Adipose tissue (tissue), 3 donors: ENCODE measurements around the gene CABLES1. TPM values are rescaled to one million over a fixed set of nuclear protein-coding genes. Genes with fewer than 3 reads are reported as not detected.

Experiments used
- H3K27ac ChIP-seq: one replicate; pipeline ENCODE4 v1.5.1; 2013; ENCODE audit warnings: low read depth, low read length
- WGBS, 3 donors: extraction: QIAGEN DNeasy Blood & Tissue Kit; methylation state at CpG; one replicate each; pipeline ENCODE4 v1.1.7; 2013; 5-methylcytosine and 5-hydroxymethylcytosine counted together
- polyA plus RNA-seq, 3 donors: library from polyadenylated mRNA; stranded (reverse); fragments of 200-250 nt; gene quantifications; one replicate each; pipeline ENCODE4 v1.2.3, GENCODE V29; 2013
- donor health status: healthy with polysubstance abuse.
- donor health status: Bipolar disorder and iron deficiency.
- donor health status: healthy.

The CABLES1 gene
- polyA plus RNA-seq, 3 donors = 5.8 to 25.3 (median 18.7) TPM

- WGBS, 3 donors = 42 to 96% (median 95%) methylated on average over 6 of the region's 6 CpGs
- no peak overlapping the region for H3K27ac ChIP-seq
Observed at GRCh38 chr18:23178661-23179081, 43.4 kb downstream of the CABLES1 start.

GRCh38 chr18:23179416-23179815 lies 44.1 kb downstream of the CABLES1 start:
- 79 to 88% (median 85%) methylated on average over 6 of the region's 6 CpGs for WGBS, 3 donors
- H3K27ac ChIP-seq = no peak overlapping the region

GRCh38 chr18:23181547-23181946 lies 46.3 kb downstream of the CABLES1 start:
- no peak overlapping the region for H3K27ac ChIP-seq

GRCh38 chr18:23182606-23183005 lies 47.3 kb downstream of the CABLES1 start:
- no peak overlapping the region for H3K27ac ChIP-seq
- WGBS, 3 donors = 86 to 92% (median 92%) methylated on average over 9 of the region's 9 CpGs

DNA sequence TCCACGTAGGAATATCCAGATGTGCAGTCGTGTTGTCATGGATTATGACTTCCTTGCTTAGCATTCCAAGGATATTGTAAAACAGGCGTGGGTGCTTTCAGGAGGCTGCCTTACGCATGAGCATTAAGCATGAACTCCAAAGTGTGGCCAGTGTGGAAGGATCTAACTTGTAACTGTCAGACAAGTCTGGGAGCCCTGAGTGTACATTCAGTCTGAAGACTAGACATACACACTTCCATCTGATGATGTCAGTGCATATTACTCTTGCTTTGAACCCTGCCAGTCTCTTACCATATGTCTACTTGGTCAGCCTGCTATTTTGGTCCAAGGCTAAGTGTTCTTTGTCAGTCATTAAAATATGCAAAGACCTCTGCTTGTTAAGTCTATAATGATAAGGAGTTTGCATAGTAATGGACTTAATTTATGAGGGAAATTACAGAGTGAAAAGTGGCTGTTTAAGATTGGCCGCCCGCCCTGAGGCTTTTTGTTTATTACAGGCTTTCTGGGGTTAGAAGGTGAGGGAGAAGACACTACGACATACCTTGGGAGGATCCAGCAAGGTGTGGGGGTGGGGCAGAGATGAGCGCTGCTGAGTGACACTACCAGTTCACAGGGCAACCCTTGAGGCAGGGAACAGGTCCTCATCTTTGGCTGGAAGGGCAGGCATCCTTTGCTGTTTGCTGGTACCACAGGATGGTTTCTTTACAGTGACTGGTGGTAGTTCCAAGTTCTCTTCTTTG lies 48.3 kb downstream of the CABLES1 start:
- 78 to 90% (median 79%) methylated on average over 8 of the region's 8 CpGs for WGBS, 3 donors
- H3K27ac ChIP-seq = no peak overlapping the region

DNA sequence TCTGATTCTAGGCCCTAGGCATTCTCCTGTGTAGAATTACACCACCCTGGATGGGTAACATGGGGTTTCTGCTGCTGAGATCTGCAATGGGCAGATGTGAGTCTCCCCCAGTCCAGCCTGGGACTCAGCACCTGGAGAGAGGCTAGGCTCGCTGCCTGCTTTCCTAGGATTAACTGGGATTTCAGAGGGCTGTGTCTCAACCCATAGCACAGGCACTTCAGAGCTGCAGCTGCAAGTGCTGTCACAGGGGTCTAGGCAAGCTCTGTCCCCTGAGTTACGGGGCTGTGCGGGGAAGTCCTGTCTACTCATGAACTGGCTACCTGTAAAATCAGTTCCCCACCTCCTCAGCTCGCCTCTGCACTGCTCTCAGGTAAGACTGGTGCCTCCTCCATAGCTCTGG lies 51.5 kb downstream of the CABLES1 start:
- 92 to 100% (median 94%) methylated on average over 4 of the region's 4 CpGs for WGBS, 3 donors
- H3K27ac ChIP-seq = no peak overlapping the region

DNA sequence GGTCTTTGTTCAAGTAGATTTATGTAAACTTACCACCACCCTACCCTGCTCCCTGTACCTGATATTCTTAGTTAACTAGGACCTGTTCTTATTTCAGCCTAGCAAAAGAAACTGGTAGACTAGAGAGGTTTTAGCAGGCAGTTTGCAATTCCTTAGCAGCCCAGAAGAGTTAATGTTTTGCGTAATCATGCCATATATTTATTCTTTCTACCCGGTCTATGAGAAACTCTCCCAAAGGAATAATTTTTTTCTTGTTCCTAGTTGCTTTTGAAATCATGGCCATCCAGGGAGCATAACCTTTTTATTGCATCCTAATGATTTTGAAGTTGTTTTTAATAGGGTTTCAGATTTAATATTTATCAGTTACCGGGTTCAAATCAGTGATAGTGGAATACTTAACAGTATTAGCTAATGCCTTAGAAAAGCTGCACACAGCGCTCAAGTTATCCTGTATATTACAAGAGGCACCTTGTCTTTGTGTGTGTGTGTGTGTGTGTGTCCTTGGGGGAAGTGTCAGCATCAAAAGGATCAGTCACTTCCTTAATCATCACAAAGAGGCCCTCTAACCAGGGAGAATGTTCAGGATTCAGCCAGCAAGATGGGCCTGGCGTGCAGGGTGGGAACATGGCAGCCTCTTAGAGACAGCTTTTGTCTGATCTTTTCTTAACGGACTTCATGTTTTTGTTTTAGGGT lies 52.9 kb downstream of the CABLES1 start:
- H3K27ac ChIP-seq = no peak overlapping the region
- 69 to 83% (median 80%) methylated on average over 6 of the region's 6 CpGs for WGBS, 3 donors

DNA sequence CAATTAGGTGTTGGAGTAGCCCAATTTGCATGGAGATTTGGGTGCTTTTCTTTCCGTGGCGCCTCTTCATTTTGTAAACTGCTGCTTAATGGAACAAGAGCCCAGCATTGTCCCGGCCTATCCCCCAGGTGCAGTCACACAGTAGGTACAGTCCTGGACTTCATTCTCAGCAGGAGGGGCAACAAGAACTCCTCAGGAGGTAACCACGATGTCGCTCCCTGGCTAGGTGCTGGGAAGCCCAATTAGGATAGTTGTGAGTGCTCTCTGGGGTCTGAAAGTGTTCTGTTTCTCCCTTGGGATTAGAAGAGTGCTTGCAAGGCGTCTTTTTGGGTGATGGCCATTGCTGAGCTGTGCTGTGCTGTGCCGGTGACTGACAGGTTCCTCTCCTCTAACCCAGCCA lies 53.8 kb downstream of the CABLES1 start:
- WGBS, 3 donors = 91 to 95% (median 93%) methylated on average over 7 of the region's 7 CpGs
- H3K27ac ChIP-seq = no peak overlapping the region

DNA sequence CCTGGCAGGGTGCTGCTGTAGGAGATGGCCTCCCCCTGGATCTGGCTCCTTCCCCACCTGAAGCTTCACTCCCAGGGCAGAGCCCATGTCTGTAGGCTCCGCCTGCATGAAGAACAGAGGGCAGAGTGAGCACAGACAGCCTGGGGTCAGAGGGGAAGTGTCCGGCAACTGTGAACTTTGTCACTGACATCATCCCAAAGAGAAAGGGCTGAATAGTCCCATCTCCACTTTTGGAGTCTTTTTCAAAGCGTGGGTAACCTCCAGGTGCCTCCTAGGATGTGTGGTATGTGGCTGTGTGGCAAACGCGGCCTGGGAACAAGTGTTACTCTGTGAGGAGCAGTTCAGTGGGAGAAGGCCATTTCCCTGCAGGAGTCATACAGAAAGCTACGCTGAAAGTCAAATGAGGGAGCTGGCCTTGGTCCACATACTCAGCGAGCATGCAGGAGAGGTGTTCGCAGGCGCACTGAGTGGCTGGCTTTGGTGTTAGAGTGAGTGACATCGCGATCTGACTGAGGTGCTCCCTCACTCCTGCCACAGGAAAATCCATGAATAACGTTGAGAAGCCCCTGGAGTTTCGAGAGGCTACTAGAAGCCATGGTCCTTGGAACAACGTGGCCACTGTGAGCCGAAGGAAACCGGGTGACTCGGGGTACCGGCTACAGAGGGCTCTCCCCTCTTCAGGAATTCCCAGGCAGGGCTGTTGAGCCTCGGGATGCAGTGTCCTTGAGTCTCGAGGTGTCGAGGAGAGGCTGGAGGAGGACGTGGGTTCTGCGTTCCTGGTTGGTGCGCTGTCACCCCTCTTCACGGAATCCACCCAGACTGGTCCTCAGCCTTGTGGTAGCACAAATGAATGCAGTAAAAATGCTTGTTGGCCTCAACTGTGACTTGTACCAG lies 54.7 kb downstream of the CABLES1 start:
- 85 to 93% (median 91%) methylated on average over 25 of the region's 25 CpGs for WGBS, 3 donors
- no peak overlapping the region for H3K27ac ChIP-seq

DNA sequence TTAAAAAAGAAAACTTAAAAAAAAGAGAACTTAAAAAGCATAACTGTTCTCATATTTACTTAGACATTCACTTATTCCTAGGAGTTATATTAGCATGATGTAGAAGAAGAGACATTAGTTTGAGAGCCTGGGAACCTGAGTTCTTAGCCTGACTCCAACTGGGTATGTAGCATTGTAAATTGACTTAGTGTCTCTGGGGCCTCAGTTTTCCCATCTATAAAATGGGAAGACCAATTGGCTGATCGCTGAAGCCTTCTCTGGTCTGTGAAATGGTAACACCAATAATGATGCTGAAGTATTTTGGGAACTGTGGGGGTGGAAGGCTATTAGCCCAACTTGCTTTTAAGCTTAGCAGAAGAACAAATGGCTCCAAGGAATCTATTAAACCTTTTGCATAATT lies 55.9 kb downstream of the CABLES1 start:
- H3K27ac ChIP-seq = no peak overlapping the region
- 95 to 100% (median 100%) methylated on average over 1 of the region's 1 CpG for WGBS, 3 donors

- 65 to 86% (median 74%) methylated on average over 2 of the region's 2 CpGs for WGBS, 3 donors
- no peak overlapping the region for H3K27ac ChIP-seq
Observed at GRCh38 chr18:23193742-23194141, 58.5 kb downstream of the CABLES1 start.

GRCh38 chr18:23194155-23194996 lies 59.1 kb downstream of the CABLES1 start:
- 66 to 84% (median 67%) methylated on average over 14 of the region's 14 CpGs for WGBS, 3 donors
- H3K27ac ChIP-seq = no peak overlapping the region

DNA sequence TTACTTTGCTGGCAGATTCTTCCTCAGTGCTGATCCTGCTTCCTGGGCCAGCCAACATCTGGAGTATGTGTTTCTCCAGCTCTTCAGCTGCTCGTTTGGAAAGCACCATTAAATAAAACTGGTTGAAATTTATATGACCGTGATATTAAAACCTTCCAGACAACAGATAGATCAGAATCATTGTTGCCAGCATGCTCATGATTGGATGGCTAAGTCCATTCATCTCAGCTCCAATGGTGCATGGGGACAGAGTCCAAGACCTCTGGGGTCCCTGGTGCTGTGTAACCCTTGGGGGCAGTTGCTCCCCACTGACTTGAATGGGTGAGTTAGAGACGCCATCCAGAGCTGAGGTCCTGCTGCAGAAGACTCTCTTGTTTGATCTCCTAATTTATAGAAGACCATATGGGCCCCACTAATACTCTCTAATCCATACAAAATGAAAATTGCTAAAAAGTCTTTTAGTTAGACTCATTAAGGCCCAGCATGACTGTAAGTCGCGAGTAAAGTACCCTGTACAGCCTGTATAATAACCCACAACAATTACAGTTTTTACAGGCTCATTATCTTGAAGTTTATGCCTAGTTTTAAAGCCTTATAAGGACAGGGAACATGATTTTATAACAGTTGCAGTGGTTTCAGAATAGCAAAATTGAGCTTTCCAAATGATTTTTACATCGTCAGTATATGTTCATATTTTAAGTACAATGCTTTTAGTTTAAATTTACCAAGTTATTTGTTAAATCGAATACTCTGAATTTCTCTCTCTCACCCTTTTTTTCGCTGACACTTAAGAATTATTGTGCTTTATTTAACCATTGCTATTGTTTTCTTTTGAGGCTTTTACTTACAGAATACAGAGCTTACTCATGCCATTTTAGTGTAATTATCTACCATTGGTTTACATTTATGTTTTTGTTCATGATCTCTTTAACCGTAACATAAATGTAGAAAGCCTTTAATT lies 60.0 kb downstream of the CABLES1 start:
- no peak overlapping the region for H3K27ac ChIP-seq
- 84 to 93% (median 88%) methylated on average over 9 of the region's 9 CpGs for WGBS, 3 donors

DNA sequence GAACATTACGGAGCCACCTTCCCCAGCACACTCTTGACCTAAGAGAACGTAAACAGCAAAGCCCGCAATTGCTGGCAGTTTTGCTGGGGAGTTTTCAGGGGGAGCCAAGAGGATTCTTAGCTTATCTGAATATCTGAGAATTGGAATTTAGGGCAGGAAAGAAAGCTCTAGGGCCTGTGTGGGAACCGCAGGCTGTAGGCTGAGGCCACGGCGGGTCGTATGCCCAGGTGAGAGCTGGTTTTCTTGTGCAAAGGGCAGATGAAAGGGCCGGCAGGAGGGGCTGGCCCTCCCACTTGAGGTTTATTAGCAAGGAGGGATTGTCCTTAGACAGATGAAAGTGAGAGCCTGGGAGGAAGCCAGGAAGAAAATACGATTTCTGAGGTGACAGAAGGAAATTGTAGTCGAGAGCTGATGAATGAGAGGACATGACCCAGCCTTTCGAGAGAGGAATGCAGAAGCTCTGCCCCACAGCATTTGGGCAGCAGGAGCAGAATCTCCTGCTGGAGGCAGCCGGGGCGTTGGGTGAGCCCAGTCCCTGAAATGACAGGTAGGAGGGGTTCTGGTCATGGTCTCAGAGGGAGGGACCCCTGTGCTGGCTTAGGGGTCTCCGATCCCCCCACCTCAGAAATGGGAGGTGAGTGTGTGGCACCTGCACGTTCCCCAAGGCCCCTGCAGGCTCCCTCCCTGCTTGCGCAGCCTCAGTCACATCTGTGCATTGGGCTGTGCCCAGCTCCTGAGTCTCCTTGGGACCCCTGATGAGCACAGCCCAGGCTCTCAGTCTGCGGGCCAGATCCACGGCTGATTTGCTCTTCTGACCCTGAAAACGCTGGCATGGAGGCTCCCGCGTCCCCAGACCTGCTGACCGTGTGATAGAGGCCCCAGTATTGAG lies 61.1 kb downstream of the CABLES1 start:
- no peak overlapping the region for H3K27ac ChIP-seq

GRCh38 chr18:23198217-23198845 lies 63.0 kb downstream of the CABLES1 start:
- 88 to 92% (median 90%) methylated on average over 5 of the region's 5 CpGs for WGBS, 3 donors
- H3K27ac ChIP-seq = no peak overlapping the region

More for the DNA sequence above, 61.1 kb downstream of the CABLES1 start:
- 79 to 83% (median 82%) methylated on average over 22 of the region's 22 CpGs for WGBS, 3 donors

GRCh38 chr18:23200756-23201155 lies 65.5 kb downstream of the CABLES1 start:
- H3K27ac ChIP-seq = no peak overlapping the region
- 70 to 94% (median 90%) methylated on average over 8 of the region's 8 CpGs for WGBS, 3 donors
